WERI-Rb-1 (cell line): ENCODE data around the gene PCSK6.
"Not testable (repeated sequence)": the region's sequence is repeated elsewhere in the genome, so short reads cannot be mapped to it uniquely, and the experiment has no call there.

Experiments used
- DNase-seq: peaks from one replicate; pipeline ENCODE4 v3.0.0-alpha.2; 2020
- H3K27ac ChIP-seq: fragments of 250-450 bp; sonication (Bioruptor Pico); 2 replicates; pipeline ENCODE4 v1.5.1; 2020; ENCODE audit warnings: mild to moderate bottlenecking, moderate library complexity
- H3K27me3 ChIP-seq: fragments of 250-450 bp; sonication (Bioruptor Pico); 2 replicates; pipeline ENCODE4 v1.5.1; 2021; ENCODE audit warnings: mild to moderate bottlenecking, low read depth, moderate library complexity; ENCODE audit not compliant: insufficient read depth, severe bottlenecking
- H3K36me3 ChIP-seq: fragments of 250-450 bp; sonication (Bioruptor Pico); 2 replicates; pipeline ENCODE4 v1.5.1; 2020; ENCODE audit warnings: mild to moderate bottlenecking, moderate library complexity
- H3K4me3 ChIP-seq: 2 replicates; pipeline ENCODE4 v1.5.1; 2011; ENCODE audit warnings: low read depth, mild to moderate bottlenecking, control low read depth, low read length
- H3K9me3 ChIP-seq: fragments of 250-450 bp; sonication (Bioruptor Pico); 2 replicates; pipeline ENCODE4 v1.5.1; 2021; ENCODE audit warnings: mild to moderate bottlenecking, moderate library complexity; ENCODE audit not compliant: severe bottlenecking
- TF ChIP-seq, protein P1 (sequence below): IDR thresholded peaks from 2 replicates; pipeline ENCODE4 v1.5.1; 2011; ENCODE audit warnings: low read depth, mild to moderate bottlenecking, control low read depth, inconsistent platforms, low read length

Gene PCSK6

GRCh38 chr15:101456057-101456739 lies 33.3 kb downstream of the PCSK6 start:
- Histone ChIP-seq H3K4me3 (no peak overlapping the region), H3K27me3 (no peaks in the 10 kb centered on the region), H3K36me3 (no peaks in the 10 kb centered on the region), H3K9me3 (no peaks in the 10 kb centered on the region), H3K27ac (no peak overlapping the region)
- no peak for DNase-seq
- TF ChIP-seq, protein P1, sequence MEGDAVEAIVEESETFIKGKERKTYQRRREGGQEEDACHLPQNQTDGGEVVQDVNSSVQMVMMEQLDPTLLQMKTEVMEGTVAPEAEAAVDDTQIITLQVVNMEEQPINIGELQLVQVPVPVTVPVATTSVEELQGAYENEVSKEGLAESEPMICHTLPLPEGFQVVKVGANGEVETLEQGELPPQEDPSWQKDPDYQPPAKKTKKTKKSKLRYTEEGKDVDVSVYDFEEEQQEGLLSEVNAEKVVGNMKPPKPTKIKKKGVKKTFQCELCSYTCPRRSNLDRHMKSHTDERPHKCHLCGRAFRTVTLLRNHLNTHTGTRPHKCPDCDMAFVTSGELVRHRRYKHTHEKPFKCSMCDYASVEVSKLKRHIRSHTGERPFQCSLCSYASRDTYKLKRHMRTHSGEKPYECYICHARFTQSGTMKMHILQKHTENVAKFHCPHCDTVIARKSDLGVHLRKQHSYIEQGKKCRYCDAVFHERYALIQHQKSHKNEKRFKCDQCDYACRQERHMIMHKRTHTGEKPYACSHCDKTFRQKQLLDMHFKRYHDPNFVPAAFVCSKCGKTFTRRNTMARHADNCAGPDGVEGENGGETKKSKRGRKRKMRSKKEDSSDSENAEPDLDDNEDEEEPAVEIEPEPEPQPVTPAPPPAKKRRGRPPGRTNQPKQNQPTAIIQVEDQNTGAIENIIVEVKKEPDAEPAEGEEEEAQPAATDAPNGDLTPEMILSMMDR: no peak

DNA sequence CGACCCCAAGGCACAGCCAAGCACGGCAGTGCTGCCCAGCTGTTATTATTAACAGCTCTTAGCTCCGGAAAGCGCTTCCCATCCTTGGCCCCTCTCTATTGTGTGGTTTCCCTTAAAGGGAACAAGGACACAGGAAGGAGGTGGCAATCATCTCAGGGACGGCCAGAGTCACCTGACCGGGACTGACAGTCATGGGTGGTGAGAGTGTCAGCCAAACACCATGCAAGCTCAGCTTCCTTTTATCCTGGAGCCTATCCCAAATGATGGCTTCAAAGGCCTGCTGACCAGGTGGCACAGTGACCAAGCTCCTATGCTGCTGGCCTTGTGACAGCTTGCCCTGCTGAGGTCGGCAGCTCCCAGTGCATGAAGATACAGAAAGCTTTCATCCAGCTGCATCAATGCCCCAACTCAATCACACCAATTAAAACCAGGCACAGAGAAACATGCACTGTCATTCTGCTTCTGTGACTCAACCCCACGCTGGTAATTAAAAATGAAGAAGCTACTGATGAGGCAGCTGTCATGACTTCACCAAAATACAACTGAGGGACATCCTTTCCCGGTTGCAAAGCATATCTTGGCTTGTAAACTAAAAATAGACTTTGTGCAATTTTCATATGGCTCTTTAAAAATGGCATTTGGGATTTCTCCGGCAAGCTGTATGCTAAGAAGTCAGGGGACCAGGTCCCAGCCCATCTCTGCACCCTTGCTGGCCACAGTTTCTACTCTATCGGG lies 34.0 kb downstream of the PCSK6 start:
- DNase-seq: no peak
- Histone ChIP-seq H3K9me3 (no peaks in the 10 kb centered on the region), H3K4me3 (no peak overlapping the region), H3K27me3 (no peaks in the 10 kb centered on the region), H3K27ac (no peak overlapping the region), H3K36me3 (no peaks in the 10 kb centered on the region)
- TF ChIP-seq, protein P1: no peak

DNA sequence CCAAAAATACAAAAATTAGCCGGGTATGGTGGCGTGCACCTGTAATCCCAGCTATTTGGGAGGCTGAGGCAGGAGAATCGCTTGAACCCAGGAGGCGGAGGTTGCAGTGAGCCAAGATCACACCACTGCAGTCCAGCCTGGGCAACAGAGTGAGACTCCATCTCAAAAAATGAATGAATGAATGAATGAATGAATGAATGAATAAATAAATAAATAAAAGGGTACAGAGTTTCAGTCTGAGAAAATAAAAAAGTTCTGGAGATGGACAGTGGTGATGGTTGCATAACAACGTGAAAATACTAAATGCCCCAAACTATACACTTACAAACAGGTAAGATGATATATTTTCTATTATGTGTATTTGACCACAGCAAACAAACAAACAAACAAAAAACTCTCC lies 34.7 kb downstream of the PCSK6 start:
- H3K4me3 ChIP-seq, H3K27me3 ChIP-seq, H3K36me3 ChIP-seq, H3K27ac ChIP-seq, H3K9me3 ChIP-seq, DNase-seq: not testable (repeated sequence)

- no peak for DNase-seq
- Histone ChIP-seq H3K36me3 (no peaks in the 10 kb centered on the region), H3K27me3 (no peaks in the 10 kb centered on the region), H3K9me3 (no peaks in the 10 kb centered on the region), H3K4me3 (no peak overlapping the region), H3K27ac (no peak overlapping the region)
- TF ChIP-seq, protein P1: no peak
Measured at GRCh38 chr15:101454365-101454764, 35.1 kb downstream of the PCSK6 start.

- Histone ChIP-seq H3K9me3 (no peaks in the 10 kb centered on the region), H3K36me3 (no peaks in the 10 kb centered on the region), H3K27me3 (no peaks in the 10 kb centered on the region), H3K27ac (no peak overlapping the region), H3K4me3 (no peak overlapping the region)
- TF ChIP-seq, protein P1: no peak
- DNase-seq: no peak
Measured at GRCh38 chr15:101453123-101454120, 36.1 kb downstream of the PCSK6 start.

DNA sequence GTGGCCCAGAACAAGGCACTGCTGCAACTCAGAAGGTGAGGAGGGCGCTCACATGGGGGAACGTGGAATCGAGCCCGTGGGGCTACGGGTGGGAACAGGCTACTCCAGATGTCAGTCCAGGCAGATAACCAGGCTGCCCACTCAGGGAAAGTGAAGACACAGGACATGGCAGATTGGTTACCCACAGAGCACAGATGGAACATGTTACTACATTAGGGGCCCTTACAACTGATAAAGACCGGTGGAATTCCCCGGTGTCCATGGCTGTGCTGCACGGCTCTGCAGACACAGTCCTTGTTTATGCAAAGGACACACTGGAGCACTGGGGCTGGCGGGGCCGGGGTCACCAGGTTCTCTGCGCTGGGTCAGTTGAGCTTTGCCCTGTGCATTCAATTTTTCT lies 36.9 kb downstream of the PCSK6 start:
- no peaks in the 10 kb centered on the region for H3K27me3 ChIP-seq
- no peak overlapping the region for H3K27ac ChIP-seq
- no peaks in the 10 kb centered on the region for H3K9me3 ChIP-seq
- H3K36me3 ChIP-seq: no peaks in the 10 kb centered on the region
- no peak overlapping the region for H3K4me3 ChIP-seq
- TF ChIP-seq, protein P1: no peak
- no peak for DNase-seq
